IMR-90 (cell line): ENCODE measurements around the gene PLXNB1. TPM values are rescaled to one million over a fixed set of nuclear protein-coding genes. Genes with fewer than 3 reads are reported as not detected.

Experiments used
- ATAC-seq: fragments of 200-7000 bp; cut with Tn5 transposase; 2 replicates; pipeline ENCODE4 v1.9.1; 2020; ENCODE audit warnings: low read depth, mild to moderate bottlenecking, moderate library complexity
- BruUV-seq: library from RNA; stranded (reverse); fragments of 400-500 nt; replicated peaks from 2 replicates; lab custom pipeline; 2021; lab: Mats Ljungman, UMichigan
- CTCF ChIA-PET: fragments of 300-600 bp; formaldehyde crosslinking; extraction: SDS; loops from one replicate; lab custom pipeline; 2021; ENCODE audit warnings: antibody characterized with exemption; lab: Yijun Ruan, JAX
- POLR2A ChIA-PET: fragments of 300-600 bp; sonication (Branson Sonifier 250); formaldehyde crosslinking; loops from one replicate; lab custom pipeline; 2022; ENCODE audit warnings: antibody characterized with exemption; ENCODE audit not compliant: unreplicated experiment; lab: Charles Lee
- DNase-seq: peaks from one replicate; pipeline ENCODE4 v3.0.0; 2013
- H2AFZ ChIP-seq: replicated peaks from 2 replicates; pipeline ENCODE3; 2013; ENCODE audit warnings: low read length, mild to moderate bottlenecking; ENCODE audit not compliant: poor library complexity
- H2AK5ac ChIP-seq: 2 replicates; pipeline ENCODE4 v1.6.1; 2013; ENCODE audit warnings: low read depth, low read length, inconsistent platforms
- H2AK9ac ChIP-seq: replicated peaks from 2 replicates; pipeline ENCODE3; 2013; ENCODE audit warnings: mild to moderate bottlenecking, low read depth, low read length, moderate library complexity; ENCODE audit not compliant: poor library complexity
- H2BK120ac ChIP-seq: 2 replicates; pipeline ENCODE4 v1.6.1; 2013; ENCODE audit warnings: low read depth, low read length, inconsistent platforms
- H2BK15ac ChIP-seq: 3 replicates; pipeline ENCODE4 v1.6.1; 2013; ENCODE audit warnings: low read depth, low read length, inconsistent platforms
- H2BK20ac ChIP-seq: 2 replicates; pipeline ENCODE4 v1.6.1; 2013; ENCODE audit warnings: low read depth, mild to moderate bottlenecking, inconsistent platforms, low read length, moderate library complexity
- H2BK5ac ChIP-seq: 2 replicates; pipeline ENCODE4 v1.6.1; 2013; ENCODE audit warnings: mild to moderate bottlenecking, low read depth, low read length, inconsistent platforms; ENCODE audit not compliant: poor library complexity, severe bottlenecking
- H3K14ac ChIP-seq: replicated peaks from 2 replicates; pipeline ENCODE4 v1.6.1; 2013; ENCODE audit warnings: low read depth, low read length, inconsistent platforms
- H3K18ac ChIP-seq: 2 replicates; pipeline ENCODE4 v1.6.1; 2013; ENCODE audit warnings: low read depth, low read length, control low read depth
- H3K23ac ChIP-seq: 2 replicates; pipeline ENCODE4 v1.6.1; 2013; ENCODE audit warnings: low read depth, low read length, inconsistent platforms
- H3K27ac ChIP-seq: 2 replicates; pipeline ENCODE4 v1.5.1; 2013; ENCODE audit warnings: mild to moderate bottlenecking, control low read depth, low read length; ENCODE audit not compliant: insufficient read depth
- H3K27me3 ChIP-seq: 2 replicates; pipeline ENCODE4 v1.6.1; 2013; ENCODE audit warnings: low read length; ENCODE audit not compliant: control insufficient read depth, insufficient read depth
- H3K36me3 ChIP-seq: 2 replicates; pipeline ENCODE4 v1.6.1; 2013; ENCODE audit warnings: low read length, mixed read lengths; ENCODE audit not compliant: control insufficient read depth, insufficient read depth
- H3K4ac ChIP-seq: 2 replicates; pipeline ENCODE4 v1.6.1; 2013; ENCODE audit warnings: low read depth, low read length, inconsistent platforms
- H3K4me1 ChIP-seq: 2 replicates; pipeline ENCODE4 v1.6.1; 2013; ENCODE audit warnings: low read length, mixed read lengths; ENCODE audit not compliant: control insufficient read depth, insufficient read depth
- H3K4me2 ChIP-seq: 2 replicates; pipeline ENCODE4 v1.6.1; 2013; ENCODE audit warnings: low read depth, mild to moderate bottlenecking, control low read depth, low read length, moderate library complexity
- H3K4me3 ChIP-seq: 2 replicates; pipeline ENCODE4 v1.5.1; 2013; ENCODE audit warnings: low read depth, mild to moderate bottlenecking, control low read depth, low read length, moderate library complexity; ENCODE audit not compliant: insufficient read depth
- H3K56ac ChIP-seq: 2 replicates; pipeline ENCODE4 v1.6.1; 2013; ENCODE audit warnings: low read length, inconsistent platforms; ENCODE audit not compliant: insufficient read depth; ENCODE audit errors: extremely low read depth
- H3K79me1 ChIP-seq, 2 experiments: 2 replicates each; pipeline ENCODE4 v1.6.1; 2013; ENCODE audit warnings: low read length in 2 of 2, inconsistent platforms in 1 of 2, low read depth in 1 of 2
- H3K9ac ChIP-seq: 2 replicates; pipeline ENCODE4 v1.6.1; 2013; ENCODE audit warnings: low read depth, low read length, control low read depth
- H3K9me1 ChIP-seq: 2 replicates; pipeline ENCODE4 v1.6.1; 2013; ENCODE audit warnings: low read length, inconsistent platforms; ENCODE audit not compliant: insufficient read depth
- H3K9me3 ChIP-seq: 2 replicates; pipeline ENCODE4 v1.6.1; 2013; ENCODE audit warnings: low read length; ENCODE audit not compliant: control insufficient read depth, insufficient read depth
- H4K20me1 ChIP-seq: 2 replicates; pipeline ENCODE4 v1.6.1; 2013; ENCODE audit warnings: low read length, inconsistent platforms; ENCODE audit not compliant: insufficient read depth
- H4K5ac ChIP-seq: 2 replicates; pipeline ENCODE4 v1.6.1; 2013; ENCODE audit warnings: mild to moderate bottlenecking, low read depth, low read length, control low read depth
- H4K8ac ChIP-seq, 2 experiments: 2 replicates each; pipeline ENCODE4 v1.6.1; 2013; ENCODE audit warnings: low read depth in 2 of 2, low read length in 2 of 2, control low read depth in 1 of 2, inconsistent platforms in 1 of 2
- H4K91ac ChIP-seq: 2 replicates; pipeline ENCODE4 v1.6.1; 2013; ENCODE audit warnings: low read depth, low read length, inconsistent platforms; ENCODE audit not compliant: insufficient read depth
- BHLHE40 ChIP-seq: fragments of 150-350 bp; IDR thresholded peaks from 2 replicates; pipeline ENCODE4 v1.6.1; 2016; ENCODE audit warnings: mild to moderate bottlenecking, low read depth, low read length
- CEBPB ChIP-seq: IDR thresholded peaks from 2 replicates; pipeline ENCODE4 v1.6.1; 2012; ENCODE audit warnings: low read depth, low read length, improper control_type of control experiment
- CHD1 ChIP-seq: IDR thresholded peaks from 2 replicates; pipeline ENCODE4 v1.6.1; 2012; ENCODE audit warnings: low read depth, low read length, improper control_type of control experiment
- FOS ChIP-seq: fragments of 150-350 bp; IDR thresholded peaks from 2 replicates; pipeline ENCODE4 v1.6.1; 2016; ENCODE audit warnings: low read depth, low read length
- MAFK ChIP-seq: IDR thresholded peaks from 2 replicates; pipeline ENCODE4 v1.6.1; 2012; ENCODE audit warnings: low read depth, low read length, improper control_type of control experiment
- MAZ ChIP-seq: IDR thresholded peaks from 2 replicates; pipeline ENCODE4 v1.6.1; 2012; ENCODE audit warnings: low read depth, mild to moderate bottlenecking, low read length, improper control_type of control experiment, moderate library complexity, borderline replicate concordance
- MXI1 ChIP-seq: IDR thresholded peaks from 2 replicates; pipeline ENCODE4 v1.6.1; 2012; ENCODE audit warnings: low read depth, mild to moderate bottlenecking, low read length, moderate library complexity, borderline replicate concordance
- NFE2L2 ChIP-seq: fragments of 150-350 bp; IDR thresholded peaks from 2 replicates; pipeline ENCODE4 v1.6.1; 2016; ENCODE audit warnings: low read depth, mild to moderate bottlenecking, low read length
- POLR2A ChIP-seq: IDR thresholded peaks from 2 replicates; pipeline ENCODE4 v1.6.1; 2012; ENCODE audit warnings: mild to moderate bottlenecking, low read depth, low read length
- RAD21 ChIP-seq: IDR thresholded peaks from 2 replicates; pipeline ENCODE4 v1.6.1; 2012; ENCODE audit warnings: low read length, improper control_type of control experiment
- RCOR1 ChIP-seq: IDR thresholded peaks from 2 replicates; pipeline ENCODE4 v1.6.1; 2012; ENCODE audit warnings: mild to moderate bottlenecking, low read length, improper control_type of control experiment; ENCODE audit not compliant: insufficient replicate concordance
- RFX5 ChIP-seq: IDR thresholded peaks from 2 replicates; pipeline ENCODE4 v1.8.0; 2012; ENCODE audit warnings: low read depth, mild to moderate bottlenecking, low read length, moderate library complexity
- SMC3 ChIP-seq: fragments of 150-350 bp; IDR thresholded peaks from 2 replicates; pipeline ENCODE4 v1.6.1; 2016; ENCODE audit warnings: low read depth, mild to moderate bottlenecking, antibody characterized with exemption, low read length, moderate library complexity
- WGBS, 2 experiments: methylation state at CpG; one replicate each; pipeline versions ENCODE4 v1.1.5 to v1.1.7; 2013; ENCODE audit warnings: missing lambda C conversion rate in 2 of 2; ENCODE audit not compliant: insufficient read length in 1 of 2; ENCODE audit errors: extremely low coverage in 2 of 2; 5-methylcytosine and 5-hydroxymethylcytosine counted together
- dilution Hi-C: fragments of 300-500 bp; cut with HindIII; formaldehyde crosslinking; loops from one replicate; pipeline ENCODE4 v1.14.3; 2018; ENCODE audit warnings: low sequenced_read_pairs; ENCODE audit not compliant: unreplicated experiment
- in situ Hi-C: fragments of 300-500 bp; cut with MboI; formaldehyde crosslinking; loops from 3 replicates; pipeline ENCODE4 v1.14.3; 2019; ENCODE audit warnings: low sequenced_read_pairs, inconsistent platforms, mixed read lengths
- intact Hi-C: fragments of 100-400 bp; cut with micrococcal nuclease; formaldehyde crosslinking; loops from 2 replicates; pipeline ENCODE4 v1.10.0; 2022
- polyA plus RNA-seq, 3 experiments: library from polyadenylated mRNA; depleted of rRNA; stranded (reverse); fragments of >200 nt; gene quantifications; 2 replicates each; pipeline ENCODE4 v1.2.3, GENCODE V29; 2012; ENCODE audit warnings: low replicate concordance in 1 of 3
- total RNA-seq: library from RNA; depleted of rRNA; stranded (reverse); fragments of >200 nt; gene quantifications from 2 replicates; pipeline ENCODE4 v1.2.3, GENCODE V29; 2012
- TF ChIP-seq, protein P1 (sequence below): fragments of 150-350 bp; IDR thresholded peaks from 2 replicates; pipeline ENCODE4 v1.6.1; 2017; ENCODE audit warnings: mild to moderate bottlenecking, antibody characterized with exemption, low read length, low read depth
- TF ChIP-seq, protein P2 (sequence below): conservative IDR thresholded peaks from 2 replicates; pipeline ENCODE4 v1.5.1; 2012; ENCODE audit warnings: mild to moderate bottlenecking, low read depth, low read length, improper control_type of control experiment
- TF ChIP-seq, protein P3 (sequence below): fragments of 150-350 bp; IDR thresholded peaks from 2 replicates; pipeline ENCODE4 v1.6.1; 2016; ENCODE audit warnings: low read depth, mild to moderate bottlenecking, low read length, moderate library complexity, borderline replicate concordance

PLXNB1 gene
- total and polyA plus RNA-seq, 2 of the 4 experiments (the other 2 are of a cell fraction), result 5.2 to 25.3 TPM

DNA sequence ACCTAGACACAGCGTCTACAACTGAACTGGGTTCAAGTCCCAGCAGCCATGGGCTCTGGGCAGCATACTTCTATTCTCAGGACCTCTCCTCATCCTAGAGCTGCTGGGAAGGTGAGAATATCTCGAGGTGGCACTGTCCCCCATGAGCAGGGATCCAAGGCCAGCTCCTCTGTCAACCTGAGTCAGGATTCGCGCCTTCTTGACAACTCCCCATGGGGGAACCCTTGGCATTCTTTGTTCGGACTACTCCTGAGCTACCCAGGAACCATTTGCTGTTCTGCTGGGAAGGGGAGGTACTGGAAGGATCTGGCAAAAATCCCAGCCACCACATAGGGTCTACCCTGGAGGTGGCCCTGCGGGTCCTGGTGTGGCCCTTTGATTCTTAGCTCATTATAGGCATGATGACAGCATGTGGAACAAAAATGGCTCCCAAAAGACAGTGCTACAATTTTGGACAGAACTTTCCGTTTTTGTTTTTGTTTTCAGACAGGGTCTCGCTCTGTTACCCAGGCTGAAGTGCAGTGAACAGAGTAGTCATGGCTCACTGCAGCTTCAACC lies 22.3 kb downstream of the PLXNB1 start:
- Histone ChIP-seq H3K4me1 (peaks cover 1% of the 10 kb centered on the region), H3K36me3 (peaks cover 77% of the 10 kb centered on the region), H2BK20ac (no peak overlapping the region), H2AK9ac (no peak overlapping the region), H3K4me3 (no peak overlapping the region), H3K27ac (no peak overlapping the region), H4K8ac (no peak overlapping the region), H2AK5ac (no peak overlapping the region), H4K20me1 (no peaks in the 10 kb centered on the region), H3K23ac (no peak overlapping the region), H4K5ac (no peak overlapping the region), H2BK120ac (no peak overlapping the region), H2BK15ac (no peak overlapping the region), H3K4me2 (no peak overlapping the region), H2AFZ (no peak overlapping the region), H2BK5ac (no peak overlapping the region), H3K27me3 (no peaks in the 10 kb centered on the region), H3K18ac (no peak overlapping the region), H3K56ac (no peak overlapping the region), H3K79me1 (no peaks in the 10 kb centered on the region), H3K9ac (no peak overlapping the region), H3K4ac (no peak overlapping the region), H3K9me3 (no peaks in the 10 kb centered on the region), H3K14ac (no peak overlapping the region), H3K9me1 (0 out of 2 replicates have a peak, but pooled peaks cover under 1% of the 10 kb centered on the region), H4K91ac (no peak overlapping the region)
- DNase-seq, result no peak
- CTCF ChIA-PET, result interaction anchor here (1.0 to 1.2 kb wide), 2 partner anchors 27 to 28 kb away, joined by 3 to 5 read pairs; no protein-coding TSS in a partner anchor
- dilution Hi-C loops (no loop called here), in situ Hi-C loops (no loop called here), intact Hi-C loops (no loop called here)
- POLR2A ChIA-PET, result no interaction called here
- no peak for ATAC-seq
- no TSS peak for BruUV-seq
- no peak for TF ChIP-seq FOS
- no peak for TF ChIP-seq RAD21
- no peak for TF ChIP-seq CEBPB
- no peak for TF ChIP-seq CHD1
- TF ChIP-seq NFE2L2, result no peak
- TF ChIP-seq, protein P1, sequence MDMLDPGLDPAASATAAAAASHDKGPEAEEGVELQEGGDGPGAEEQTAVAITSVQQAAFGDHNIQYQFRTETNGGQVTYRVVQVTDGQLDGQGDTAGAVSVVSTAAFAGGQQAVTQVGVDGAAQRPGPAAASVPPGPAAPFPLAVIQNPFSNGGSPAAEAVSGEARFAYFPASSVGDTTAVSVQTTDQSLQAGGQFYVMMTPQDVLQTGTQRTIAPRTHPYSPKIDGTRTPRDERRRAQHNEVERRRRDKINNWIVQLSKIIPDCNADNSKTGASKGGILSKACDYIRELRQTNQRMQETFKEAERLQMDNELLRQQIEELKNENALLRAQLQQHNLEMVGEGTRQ, result no peak
- no peak for TF ChIP-seq BHLHE40
- no peak for TF ChIP-seq SMC3
- no peak for TF ChIP-seq POLR2A
- TF ChIP-seq MAFK, result no peak
- TF ChIP-seq RCOR1, result no peak
- TF ChIP-seq, protein P2, sequence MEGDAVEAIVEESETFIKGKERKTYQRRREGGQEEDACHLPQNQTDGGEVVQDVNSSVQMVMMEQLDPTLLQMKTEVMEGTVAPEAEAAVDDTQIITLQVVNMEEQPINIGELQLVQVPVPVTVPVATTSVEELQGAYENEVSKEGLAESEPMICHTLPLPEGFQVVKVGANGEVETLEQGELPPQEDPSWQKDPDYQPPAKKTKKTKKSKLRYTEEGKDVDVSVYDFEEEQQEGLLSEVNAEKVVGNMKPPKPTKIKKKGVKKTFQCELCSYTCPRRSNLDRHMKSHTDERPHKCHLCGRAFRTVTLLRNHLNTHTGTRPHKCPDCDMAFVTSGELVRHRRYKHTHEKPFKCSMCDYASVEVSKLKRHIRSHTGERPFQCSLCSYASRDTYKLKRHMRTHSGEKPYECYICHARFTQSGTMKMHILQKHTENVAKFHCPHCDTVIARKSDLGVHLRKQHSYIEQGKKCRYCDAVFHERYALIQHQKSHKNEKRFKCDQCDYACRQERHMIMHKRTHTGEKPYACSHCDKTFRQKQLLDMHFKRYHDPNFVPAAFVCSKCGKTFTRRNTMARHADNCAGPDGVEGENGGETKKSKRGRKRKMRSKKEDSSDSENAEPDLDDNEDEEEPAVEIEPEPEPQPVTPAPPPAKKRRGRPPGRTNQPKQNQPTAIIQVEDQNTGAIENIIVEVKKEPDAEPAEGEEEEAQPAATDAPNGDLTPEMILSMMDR, result no peak
- no peak for TF ChIP-seq MXI1
- TF ChIP-seq, protein P3, sequence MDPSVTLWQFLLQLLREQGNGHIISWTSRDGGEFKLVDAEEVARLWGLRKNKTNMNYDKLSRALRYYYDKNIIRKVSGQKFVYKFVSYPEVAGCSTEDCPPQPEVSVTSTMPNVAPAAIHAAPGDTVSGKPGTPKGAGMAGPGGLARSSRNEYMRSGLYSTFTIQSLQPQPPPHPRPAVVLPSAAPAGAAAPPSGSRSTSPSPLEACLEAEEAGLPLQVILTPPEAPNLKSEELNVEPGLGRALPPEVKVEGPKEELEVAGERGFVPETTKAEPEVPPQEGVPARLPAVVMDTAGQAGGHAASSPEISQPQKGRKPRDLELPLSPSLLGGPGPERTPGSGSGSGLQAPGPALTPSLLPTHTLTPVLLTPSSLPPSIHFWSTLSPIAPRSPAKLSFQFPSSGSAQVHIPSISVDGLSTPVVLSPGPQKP, result no peak
- TF ChIP-seq RFX5, result no peak
- TF ChIP-seq MAZ, result no peak
- WGBS, 2 experiments, result 80% methylated on average over 1 of the region's 8 CpGs; no CpG with 5 or more reads in 1 of the 2 experiments
